GM13976 (cell line): ENCODE data around the gene CCDC18.
"Not testable (repeated sequence)": the region's sequence is repeated elsewhere in the genome, so short reads cannot be mapped to it uniquely, and the experiment has no call there.

Experiments
- DNase-seq: peaks from one replicate; pipeline ENCODE4 v3.0.0; 2012; ENCODE audit warnings: low spot score
- CTCF ChIP-seq: IDR thresholded peaks from 2 replicates; pipeline ENCODE4 v1.5.1; 2012; ENCODE audit warnings: borderline replicate concordance, mild to moderate bottlenecking; ENCODE audit not compliant: insufficient read depth; ENCODE audit errors: extremely low read depth, missing control alignments, control extremely low read depth
- in situ Hi-C: fragments of 300-500 bp; cut with MboI; formaldehyde crosslinking; loops from one replicate; pipeline ENCODE4 v1.12.0; 2022; ENCODE audit warnings: low sequenced_read_pairs, mixed read lengths, inconsistent platforms; ENCODE audit not compliant: unreplicated experiment

CCDC18 gene

GRCh38 chr1:93172778-93173177 is 7.7 kb upstream of the CCDC18 start:
- DNase-seq, result no peak
- in situ Hi-C loops, result no loop called here
- no peak for TF ChIP-seq CTCF

GRCh38 chr1:93174638-93175037 is 5.9 kb upstream of the CCDC18 start:
- in situ Hi-C loops, DNase-seq: not testable (repeated sequence)

- TF ChIP-seq CTCF, result no peak
- in situ Hi-C loops, result no loop called here
- DNase-seq, result no peak
Observed at GRCh38 chr1:93177991-93178390, 2.5 kb upstream of the CCDC18 start.

- TF ChIP-seq CTCF, result no peak
- in situ Hi-C loops, result no loop called here
- no peak for DNase-seq
Observed at GRCh38 chr1:93178418-93178817, 2.1 kb upstream of the CCDC18 start.

GRCh38 chr1:93179886-93180722 is 420 bp upstream of the CCDC18 start, which contains the start of gene TMED5:
TMED5 (minus strand) TSS chr1:93180413; CDS start chr1:93180242, 171 bp downstream.
- in situ Hi-C loops, result no loop called here
- DNase-seq, result peak; percentile 91
- peak; percentile 10 for TF ChIP-seq CTCF

- in situ Hi-C loops, result no loop called here
Observed at GRCh38 chr1:93186667-93187066, 6.1 kb downstream of the CCDC18 start.

More at GRCh38 chr1:93186667-93187066, 6.1 kb downstream of the CCDC18 start:
- TF ChIP-seq CTCF, result no peak
- no peak for DNase-seq
